Stimulated activated naive CD8-positive, alpha-beta T cell treated with anti-CD3 and anti-CD28 coated beads, Interleukin-15, Interleukin-2, amounts not matched to agents 100 ng/mL and 50 ng/mL, for 24 hours (primary cell): ENCODE results near the gene NMRAL1.

ENCODE experiments used
- H3K27ac Mint-ChIP-seq: one replicate; pipeline ENCODE4 v1.8.0; 2021; ENCODE audit warnings: mild to moderate bottlenecking, mixed read lengths
- H3K27me3 Mint-ChIP-seq: one replicate; pipeline ENCODE4 v1.8.0; 2021; ENCODE audit warnings: mixed read lengths
- H3K36me3 Mint-ChIP-seq: one replicate; pipeline ENCODE4 v1.8.0; 2021; ENCODE audit warnings: low read depth, mixed read lengths
- H3K4me1 Mint-ChIP-seq: one replicate; pipeline ENCODE4 v1.8.0; 2021; ENCODE audit warnings: low read depth, mixed read lengths
- H3K4me3 Mint-ChIP-seq: one replicate; pipeline ENCODE4 v1.8.0; 2021; ENCODE audit warnings: mild to moderate bottlenecking, mixed read lengths
- H3K9me3 Mint-ChIP-seq: one replicate; pipeline ENCODE4 v1.8.0; 2021; ENCODE audit warnings: mixed read lengths

Gene NMRAL1

DNA sequence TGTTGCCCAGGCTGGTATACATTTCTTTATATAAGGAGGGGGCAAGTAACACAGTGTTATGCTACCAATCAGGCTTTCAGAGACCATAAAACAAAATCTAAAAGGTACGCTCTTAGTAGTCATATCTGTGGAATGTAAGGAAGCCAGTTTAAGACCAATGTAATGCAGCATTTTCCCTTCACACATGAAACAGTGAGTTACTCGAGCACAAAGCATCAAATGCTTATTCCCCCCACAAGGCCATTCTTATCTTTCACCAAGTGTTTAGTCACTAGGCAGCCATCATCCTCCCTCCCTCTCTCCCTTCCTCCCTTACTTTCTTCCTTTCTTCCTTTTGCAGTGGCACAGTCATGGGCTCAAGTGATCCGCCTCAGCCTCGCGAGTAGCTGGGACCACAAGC, 14.6 kb upstream of the NMRAL1 start:
- H3K4me3 Mint-ChIP-seq = no peak overlapping the region
- H3K4me1 Mint-ChIP-seq = peaks cover 74% of the 10 kb centered on the region
- peak overlapping the region; percentile 92 for H3K27ac Mint-ChIP-seq
- H3K9me3 Mint-ChIP-seq = no peaks in the 10 kb centered on the region
- peaks cover 44% of the 10 kb centered on the region for H3K36me3 Mint-ChIP-seq
- H3K27me3 Mint-ChIP-seq = no peaks in the 10 kb centered on the region

DNA sequence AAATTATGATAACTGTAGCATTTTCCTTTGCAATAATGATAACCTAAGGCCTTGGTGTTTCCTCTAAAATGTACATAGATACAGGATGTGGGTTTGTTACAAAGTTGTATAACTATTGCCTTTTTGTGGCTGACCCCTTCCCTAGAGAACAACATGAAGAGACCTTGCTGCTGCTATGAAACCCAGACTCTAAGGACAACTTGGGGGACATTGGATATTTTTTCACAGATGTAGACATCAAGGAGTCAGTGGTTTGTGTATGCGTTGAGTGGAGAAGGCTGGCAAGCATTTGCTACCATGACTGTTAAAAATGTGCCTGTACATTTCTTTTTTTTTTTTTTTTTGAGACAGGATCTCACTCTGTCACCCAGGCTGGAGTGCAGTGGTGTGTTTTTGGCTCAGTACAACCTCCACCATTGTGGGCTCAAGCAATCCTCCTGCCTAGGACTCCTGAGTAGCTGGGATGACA, 14.1 kb upstream of the NMRAL1 start:
- peaks cover 44% of the 10 kb centered on the region for H3K36me3 Mint-ChIP-seq
- peaks cover 71% of the 10 kb centered on the region for H3K4me1 Mint-ChIP-seq

GRCh38 chr16:4487955-4488498, 13.6 kb upstream of the NMRAL1 start:
- Mint-ChIP-seq H3K27me3 (no peaks in the 10 kb centered on the region), H3K4me3 (peak overlapping the region; percentile 50), H3K4me1 (peaks cover 68% of the 10 kb centered on the region), H3K27ac (peak overlapping the region; percentile 92), H3K9me3 (no peaks in the 10 kb centered on the region), H3K36me3 (peaks cover 47% of the 10 kb centered on the region)

More for the DNA sequence above, 14.1 kb upstream of the NMRAL1 start:
- Mint-ChIP-seq H3K27ac (peak overlapping the region; percentile 92), H3K27me3 (no peaks in the 10 kb centered on the region), H3K4me3 (no peak overlapping the region), H3K9me3 (no peaks in the 10 kb centered on the region)

DNA sequence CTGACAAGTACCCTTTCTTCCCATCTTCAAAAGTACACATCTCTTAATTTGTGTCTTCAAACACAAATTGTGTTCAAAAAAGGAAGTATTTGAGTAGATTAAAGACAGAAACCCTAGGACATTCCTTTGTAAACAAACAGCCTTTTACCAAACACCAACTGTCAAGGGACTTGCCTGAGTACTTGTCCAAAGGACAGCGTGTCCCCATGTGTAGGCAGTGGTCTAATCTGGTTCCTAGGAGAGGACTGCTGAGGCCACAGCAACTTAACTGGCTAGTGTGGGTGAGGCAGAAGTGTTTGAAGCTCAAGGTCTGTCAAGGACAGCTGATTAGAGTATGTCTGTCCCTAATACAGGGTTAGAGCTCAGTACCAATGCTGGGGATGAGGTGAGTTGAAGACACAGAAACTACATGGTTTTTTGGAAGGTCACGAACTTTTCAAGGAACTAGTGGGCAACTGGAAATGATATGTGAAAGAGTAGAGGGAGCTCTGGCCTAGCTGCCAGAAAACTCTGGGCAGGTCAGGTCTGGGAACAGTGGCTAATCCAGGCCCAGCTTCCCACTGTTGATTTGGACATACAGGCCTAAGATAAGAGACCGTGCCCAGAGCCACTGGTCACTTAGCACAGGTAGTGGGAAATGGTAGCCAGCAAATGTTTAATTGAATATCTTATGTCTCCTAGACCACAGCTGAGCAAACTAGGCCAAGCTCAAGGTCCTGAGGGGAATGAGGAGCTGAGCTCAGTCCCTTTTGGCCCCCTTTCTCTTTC, 11.9 kb upstream of the NMRAL1 start:
- Mint-ChIP-seq H3K9me3 (no peaks in the 10 kb centered on the region), H3K27ac (peak overlapping the region; percentile 55), H3K4me1 (peaks cover 75% of the 10 kb centered on the region), H3K27me3 (no peaks in the 10 kb centered on the region), H3K4me3 (no peak overlapping the region), H3K36me3 (peaks cover 64% of the 10 kb centered on the region)

- H3K9me3 Mint-ChIP-seq = no peaks in the 10 kb centered on the region
- H3K27ac Mint-ChIP-seq = peak overlapping the region; percentile 34
- H3K4me1 Mint-ChIP-seq = peaks cover 55% of the 10 kb centered on the region
- no peaks in the 10 kb centered on the region for H3K27me3 Mint-ChIP-seq
- H3K36me3 Mint-ChIP-seq = peaks cover 54% of the 10 kb centered on the region
- H3K4me3 Mint-ChIP-seq = no peak overlapping the region
These were observed 7.5 kb upstream of the NMRAL1 start for GRCh38 chr16:4481963-4482362.

DNA sequence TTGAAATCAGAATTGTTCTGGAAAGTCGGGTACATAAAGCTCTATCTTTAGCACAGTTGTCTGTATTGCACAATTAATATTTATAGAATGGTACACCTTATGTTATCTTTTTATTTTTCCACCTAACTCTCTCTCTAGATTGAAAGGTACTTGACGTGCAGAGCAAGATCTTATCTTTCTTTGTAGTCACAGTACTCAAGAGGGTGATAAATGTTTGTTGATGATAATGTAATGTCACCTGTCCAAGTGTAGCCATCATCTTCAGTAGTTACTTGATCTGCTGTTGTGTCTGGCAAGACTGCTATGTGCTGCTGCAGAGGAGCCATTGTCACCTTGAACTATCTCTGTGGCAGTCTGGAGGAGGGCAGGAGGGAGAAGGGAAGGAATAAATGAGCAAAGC, 7.1 kb upstream of the NMRAL1 start:
- H3K4me3 Mint-ChIP-seq = no peak overlapping the region
- peaks cover 54% of the 10 kb centered on the region for H3K36me3 Mint-ChIP-seq
- no peaks in the 10 kb centered on the region for H3K27me3 Mint-ChIP-seq
- peak overlapping the region; percentile 13 for H3K27ac Mint-ChIP-seq
- no peaks in the 10 kb centered on the region for H3K9me3 Mint-ChIP-seq
- H3K4me1 Mint-ChIP-seq = peaks cover 50% of the 10 kb centered on the region

DNA sequence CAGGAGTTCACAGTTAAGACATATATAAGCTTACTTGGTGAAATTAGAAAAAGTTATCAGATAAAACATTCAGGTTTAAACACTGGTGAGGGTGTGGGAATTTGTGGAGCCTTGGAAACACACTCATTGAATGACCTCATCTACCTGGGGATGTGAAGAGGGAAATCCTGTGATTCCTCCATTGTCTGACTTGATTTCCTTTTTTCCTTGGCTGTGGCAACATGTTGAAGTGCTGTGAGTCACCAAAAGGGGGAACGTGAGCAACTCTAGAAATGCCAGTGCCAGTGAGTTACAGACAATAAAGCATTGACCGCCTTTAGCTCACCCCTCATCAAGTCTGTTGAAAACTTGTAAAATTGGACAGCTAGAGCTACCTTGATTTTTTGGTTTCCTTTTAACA, 3.5 kb upstream of the NMRAL1 start:
- Mint-ChIP-seq H3K4me1 (peaks cover 57% of the 10 kb centered on the region), H3K27ac (peak overlapping the region; percentile 73), H3K27me3 (no peaks in the 10 kb centered on the region), H3K4me3 (peak overlapping the region; percentile 89), H3K36me3 (peaks cover 31% of the 10 kb centered on the region), H3K9me3 (no peaks in the 10 kb centered on the region)

- no peaks in the 10 kb centered on the region for H3K9me3 Mint-ChIP-seq
- peak within 1 kb of the TSS; percentile 96 for H3K27ac Mint-ChIP-seq
- H3K4me1 Mint-ChIP-seq = peaks cover 45% of the 10 kb centered on the region
- peaks cover 17% of the 10 kb centered on the region for H3K36me3 Mint-ChIP-seq
- no peaks in the 10 kb centered on the region for H3K27me3 Mint-ChIP-seq
- peak within 1 kb of the TSS; percentile 89 for H3K4me3 Mint-ChIP-seq
These were observed 1.7 kb upstream of the NMRAL1 start, which contains the start of gene HMOX2 for GRCh38 chr16:4475880-4476788. Gene HMOX2 (plus strand): TSS chr16:4476398. CDS start chr16:4505525, 29,127 bp downstream.

DNA sequence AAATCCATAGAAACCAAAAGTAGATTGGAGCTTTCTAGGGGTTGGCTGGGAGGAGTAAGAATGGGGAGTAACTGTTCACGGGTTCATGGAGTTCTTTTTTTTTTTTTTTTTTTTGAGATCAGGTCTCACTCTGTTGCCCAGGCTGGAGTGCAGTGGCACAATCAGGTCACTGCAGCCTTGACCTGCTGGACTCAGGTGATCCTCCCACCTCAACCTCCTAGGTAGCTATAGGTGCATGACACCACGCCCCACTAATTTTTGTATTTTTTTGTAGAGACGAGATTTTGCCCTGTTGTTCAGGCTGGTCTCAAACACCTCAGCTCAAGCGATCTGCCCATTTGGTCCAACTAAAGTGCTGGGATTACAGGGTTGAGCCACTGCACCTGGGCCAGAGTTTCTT, 1.5 kb downstream of the NMRAL1 start:
- peaks cover 34% of the 10 kb centered on the region for H3K4me1 Mint-ChIP-seq
- H3K27me3 Mint-ChIP-seq = no peaks in the 10 kb centered on the region
- peaks cover 13% of the 10 kb centered on the region for H3K36me3 Mint-ChIP-seq
- no peaks in the 10 kb centered on the region for H3K9me3 Mint-ChIP-seq
- peak overlapping the region; percentile 82 for H3K27ac Mint-ChIP-seq
- H3K4me3 Mint-ChIP-seq = peak overlapping the region; percentile 89

DNA sequence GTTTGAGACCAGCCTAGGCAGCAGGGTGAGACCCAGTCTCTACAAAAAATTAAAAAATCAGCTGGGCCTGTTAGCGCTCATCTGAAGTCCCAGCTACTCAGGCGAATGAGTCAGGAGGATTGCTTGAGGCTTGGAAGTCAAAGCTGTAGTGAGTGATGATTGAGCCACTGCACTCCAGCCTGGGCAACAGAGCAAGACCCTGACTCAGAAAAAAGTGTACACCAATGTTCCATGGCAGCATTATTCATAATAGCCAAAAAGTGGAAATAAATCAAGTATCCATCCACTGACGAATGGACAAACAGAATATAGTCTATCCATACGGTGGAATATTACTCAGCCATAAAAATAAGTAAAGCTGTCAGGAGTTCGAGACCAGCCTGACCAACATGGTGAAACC, 2.6 kb downstream of the NMRAL1 start:
- Mint-ChIP-seq H3K27ac (no peak overlapping the region), H3K4me1 (peaks cover 29% of the 10 kb centered on the region), H3K4me3 (no peak overlapping the region), H3K9me3 (no peaks in the 10 kb centered on the region), H3K27me3 (no peaks in the 10 kb centered on the region), H3K36me3 (peaks cover 14% of the 10 kb centered on the region)

DNA sequence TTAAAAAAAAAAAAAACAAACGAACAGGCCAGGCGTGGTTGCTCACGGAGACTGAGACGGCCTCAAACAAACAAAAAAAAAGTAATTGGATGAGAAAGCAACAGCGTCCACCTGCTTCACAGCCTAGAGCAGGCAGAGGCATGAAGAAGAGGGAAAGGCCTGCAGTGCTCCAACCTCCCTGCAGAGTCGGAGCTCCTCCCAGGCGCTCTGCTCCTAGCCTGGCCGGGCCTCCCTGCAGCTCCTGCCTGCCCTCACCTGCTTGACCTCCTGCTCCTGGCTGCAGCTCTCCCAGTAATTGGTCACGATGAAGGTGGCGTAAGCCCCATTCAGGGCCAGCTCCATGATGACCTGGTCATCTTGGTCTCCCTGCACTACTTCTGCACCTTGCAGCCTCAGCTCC, 5.5 kb downstream of the NMRAL1 start:
- H3K4me3 Mint-ChIP-seq = no peak overlapping the region
- peaks cover 29% of the 10 kb centered on the region for H3K36me3 Mint-ChIP-seq
- no peak overlapping the region for H3K27ac Mint-ChIP-seq
- H3K27me3 Mint-ChIP-seq = no peaks in the 10 kb centered on the region
- H3K4me1 Mint-ChIP-seq = peaks cover 30% of the 10 kb centered on the region
- H3K9me3 Mint-ChIP-seq = no peaks in the 10 kb centered on the region

GRCh38 chr16:4467916-4468315, 6.5 kb downstream of the NMRAL1 start:
- H3K4me1 Mint-ChIP-seq = peaks cover 24% of the 10 kb centered on the region
- H3K4me3 Mint-ChIP-seq = no peak overlapping the region
- no peaks in the 10 kb centered on the region for H3K27me3 Mint-ChIP-seq
- peaks cover 29% of the 10 kb centered on the region for H3K36me3 Mint-ChIP-seq
- H3K27ac Mint-ChIP-seq = no peak overlapping the region
- no peaks in the 10 kb centered on the region for H3K9me3 Mint-ChIP-seq

DNA sequence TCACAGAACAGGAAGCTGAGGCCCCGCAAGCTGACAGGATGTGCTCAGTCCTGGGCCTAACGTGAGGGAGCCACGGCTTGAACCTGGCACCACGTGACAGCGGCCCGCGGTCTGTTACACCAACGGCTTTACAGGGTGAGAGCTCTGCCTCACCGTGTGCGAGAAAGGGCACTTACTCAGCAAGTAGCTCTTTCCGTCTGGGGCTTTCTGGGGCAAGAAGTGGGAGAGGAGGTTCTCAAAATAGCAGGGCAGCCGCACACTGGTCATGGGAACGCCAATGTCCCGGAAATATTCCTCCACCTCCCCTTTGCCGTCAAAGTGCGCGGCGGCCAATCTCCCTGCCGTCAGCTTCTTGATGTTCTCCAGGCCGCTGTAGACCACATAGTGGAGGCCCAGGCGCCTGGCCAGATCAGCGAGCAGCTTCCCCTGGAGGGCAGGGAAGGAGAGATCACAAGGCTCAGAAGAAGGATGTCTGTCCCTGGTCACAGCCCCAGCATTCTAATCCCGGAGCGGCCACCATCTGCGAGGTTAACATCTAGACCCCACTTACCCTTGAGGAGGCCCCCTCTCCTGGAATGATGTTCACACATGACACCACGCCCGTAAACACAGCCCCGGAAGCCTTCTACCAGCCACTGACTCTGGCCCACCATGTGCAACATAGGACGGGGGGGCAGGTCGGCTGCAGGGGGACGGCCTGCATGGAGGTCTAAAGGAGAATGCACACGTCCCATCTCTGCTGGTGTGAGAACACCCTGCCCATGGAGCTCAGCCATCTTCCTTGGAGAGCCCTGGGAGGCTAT, 8.2 kb downstream of the NMRAL1 start:
- Mint-ChIP-seq H3K27me3 (no peaks in the 10 kb centered on the region), H3K9me3 (no peaks in the 10 kb centered on the region), H3K4me3 (peak overlapping the region; percentile 52), H3K27ac (peak overlapping the region; percentile 86), H3K36me3 (peaks cover 29% of the 10 kb centered on the region), H3K4me1 (peaks cover 19% of the 10 kb centered on the region)

DNA sequence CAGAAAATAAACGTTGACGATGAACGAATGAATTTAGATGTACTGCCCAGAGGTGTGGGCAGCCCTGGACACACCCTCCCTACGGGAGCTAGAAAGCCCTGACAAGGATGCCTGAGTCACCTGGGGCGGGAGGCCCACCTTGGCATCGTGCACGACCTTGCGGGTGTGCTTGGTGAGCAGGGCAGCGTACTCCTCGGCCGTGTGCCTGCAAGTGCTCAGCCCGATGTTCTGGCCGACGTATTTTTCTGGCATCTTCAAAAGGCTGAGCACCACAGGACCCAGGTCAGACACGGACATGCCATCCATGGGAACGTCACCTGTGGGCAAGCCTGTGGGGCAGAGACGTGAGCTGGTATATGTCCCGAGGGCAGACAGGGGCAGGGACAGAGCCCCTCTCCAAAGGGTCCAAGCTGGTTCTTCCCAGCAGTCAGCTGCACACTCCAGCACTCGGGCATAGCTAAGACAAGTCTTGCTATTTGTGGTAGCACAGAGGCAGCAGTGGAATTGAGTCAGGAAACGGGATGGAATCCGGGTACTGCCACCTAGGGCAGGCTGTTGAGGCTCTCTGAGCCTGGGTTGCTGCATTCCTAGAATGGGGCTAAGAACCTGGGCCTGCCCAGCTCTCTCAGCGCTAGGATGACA, 10.8 kb downstream of the NMRAL1 start:
- Mint-ChIP-seq H3K9me3 (no peaks in the 10 kb centered on the region), H3K4me3 (no peak overlapping the region), H3K27ac (no peak overlapping the region), H3K27me3 (no peaks in the 10 kb centered on the region), H3K36me3 (peaks cover 38% of the 10 kb centered on the region), H3K4me1 (peaks cover 26% of the 10 kb centered on the region)
